A172 (cell line): ENCODE measurements around the gene GARNL3. TPM values are rescaled to one million over a fixed set of nuclear protein-coding genes. Genes with fewer than 3 reads are reported as not detected.
A peak's percentile ranks its signal among the peaks of the same experiment; 100 is the strongest.

ENCODE experiments used
- DNase-seq: peaks from one replicate; pipeline ENCODE4 v3.0.0-alpha.2; 2015; ENCODE audit warnings: low spot score
- total RNA-seq: library from RNA; depleted of rRNA; stranded (reverse); fragments of >200 nt; shearing (Covaris generic); gene quantifications from 2 replicates; pipeline ENCODE4 v1.2.3, GENCODE V29; 2014

GARNL3 gene
- total RNA-seq, 1 experiment from 2014 or later = 5.8 TPM

DNA sequence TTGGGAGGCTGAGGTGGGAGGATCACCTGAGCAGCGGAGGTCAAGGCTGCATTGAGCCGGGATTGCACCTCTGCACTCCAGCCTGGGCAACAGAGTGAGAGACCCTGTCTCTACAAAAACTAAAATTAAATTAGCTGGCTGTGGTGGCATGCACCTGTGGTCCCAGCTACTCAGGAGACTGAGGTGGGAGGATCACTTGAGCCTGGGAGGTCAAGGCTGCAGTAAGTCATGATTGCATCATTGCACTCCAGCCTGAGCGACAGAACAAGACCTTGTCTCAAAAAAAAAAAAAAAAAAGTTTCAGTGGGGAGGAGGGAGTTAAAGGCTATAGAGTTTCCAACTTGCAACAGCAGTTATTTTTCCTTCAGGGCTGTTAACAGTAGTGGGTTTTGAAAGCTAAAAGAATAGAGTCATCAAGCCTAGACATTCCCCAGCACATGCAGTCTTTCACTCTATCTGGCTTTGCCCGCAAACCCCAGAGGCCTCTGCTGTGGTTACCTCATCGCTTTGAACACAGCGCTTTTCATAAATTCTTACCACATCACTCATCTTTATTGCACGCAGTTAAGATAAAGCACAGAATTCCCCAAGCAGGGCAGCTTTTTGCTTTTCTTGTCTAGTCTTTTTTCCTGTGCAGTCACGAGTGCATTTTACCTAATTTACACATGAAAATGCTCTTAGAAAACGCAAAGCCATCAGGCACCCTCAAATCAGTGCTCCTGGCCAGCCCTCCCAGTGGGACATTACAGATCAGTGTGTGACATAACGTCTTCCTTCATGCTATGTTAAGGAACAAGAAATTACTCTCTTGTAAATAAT is 123.7 kb downstream of the GARNL3 start:
- DNase-seq = peak; percentile 99

GRCh38 chr9:127388856-127389238 is 124.3 kb downstream of the GARNL3 start:
- no peak for DNase-seq

DNA sequence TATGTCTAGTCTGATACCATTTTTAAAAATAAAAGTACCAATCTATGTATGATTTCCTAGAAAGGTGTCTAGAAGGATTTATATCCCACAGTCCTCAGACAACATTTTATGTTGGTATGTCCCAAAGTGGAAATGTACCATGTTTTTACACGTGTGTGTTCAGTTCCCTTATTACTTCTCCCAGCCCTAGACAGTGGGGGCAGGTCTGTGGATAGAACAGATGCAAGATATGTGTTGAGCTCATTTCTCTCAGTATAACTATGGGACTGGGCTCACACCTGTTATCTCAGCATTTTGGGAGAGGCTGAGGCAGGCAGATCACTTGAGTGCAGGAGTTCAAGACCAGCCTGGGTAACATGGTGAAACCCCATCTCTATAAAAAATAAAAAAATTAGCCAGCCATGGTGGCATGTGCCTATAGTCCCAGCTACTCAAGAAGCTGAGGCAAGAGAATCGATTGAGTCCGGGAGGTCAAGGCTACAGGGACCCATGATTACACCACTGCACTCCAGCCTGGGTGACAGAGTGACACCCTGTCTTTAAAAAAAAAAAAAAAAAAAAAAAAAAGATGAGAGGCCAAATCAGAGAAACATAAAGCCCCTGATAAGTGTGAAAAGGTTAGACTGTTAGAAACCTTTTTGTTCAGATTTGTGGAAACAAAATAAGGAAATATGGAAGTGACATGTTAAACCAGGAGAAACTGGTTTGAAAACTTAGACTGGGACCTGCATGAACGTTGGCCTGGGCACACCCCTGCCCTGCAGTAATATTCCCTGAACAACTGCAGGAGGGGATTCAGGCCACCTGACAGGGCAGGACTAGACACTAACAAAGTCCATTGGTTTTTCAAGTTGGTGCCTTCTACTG is 125.0 kb downstream of the GARNL3 start:
- DNase-seq = no peak

GRCh38 chr9:127390248-127390545 is 125.6 kb downstream of the GARNL3 start:
- DNase-seq = no peak

DNA sequence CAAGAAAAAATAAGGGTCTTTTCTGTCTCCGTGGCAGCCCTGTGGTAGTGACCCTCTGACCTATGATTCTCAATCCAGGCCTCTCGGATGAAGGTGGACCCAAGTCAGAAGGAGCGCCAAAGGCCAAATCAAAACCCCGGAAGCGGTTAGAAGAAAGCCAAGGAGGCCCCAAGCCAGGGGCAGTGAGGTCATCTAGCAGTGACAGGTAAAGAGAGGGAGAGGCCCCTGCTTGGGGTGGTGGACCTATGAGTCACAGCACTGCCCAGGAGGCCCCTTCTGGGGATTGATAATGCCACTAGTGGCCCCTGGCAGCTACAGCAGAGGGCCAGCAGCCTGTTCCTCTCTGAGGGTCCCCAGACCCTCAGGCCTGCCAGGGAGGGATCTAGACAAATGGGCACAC is 126.0 kb downstream of the GARNL3 start:
- DNase-seq = peak; percentile 35

DNA sequence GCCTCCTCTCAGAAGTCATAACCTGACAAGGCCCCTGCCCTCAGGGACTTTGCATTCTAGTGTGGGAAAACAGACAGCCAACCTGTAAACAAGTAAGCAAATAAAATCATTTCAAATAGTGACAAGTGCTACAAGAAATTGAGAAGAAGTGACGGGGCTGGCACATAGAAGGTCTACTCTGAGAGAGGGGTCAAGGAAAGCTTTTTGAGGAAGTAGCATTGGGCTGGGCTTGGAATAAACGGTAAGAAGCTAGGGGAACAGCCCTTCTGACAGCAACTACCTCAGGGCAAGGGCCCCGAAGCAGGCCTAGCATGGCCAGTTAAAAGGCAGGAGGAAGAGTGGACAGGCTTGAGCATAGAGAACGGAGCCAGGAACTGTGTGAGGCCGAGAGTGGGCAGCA is 127.6 kb downstream of the GARNL3 start:
- DNase-seq = no peak

DNA sequence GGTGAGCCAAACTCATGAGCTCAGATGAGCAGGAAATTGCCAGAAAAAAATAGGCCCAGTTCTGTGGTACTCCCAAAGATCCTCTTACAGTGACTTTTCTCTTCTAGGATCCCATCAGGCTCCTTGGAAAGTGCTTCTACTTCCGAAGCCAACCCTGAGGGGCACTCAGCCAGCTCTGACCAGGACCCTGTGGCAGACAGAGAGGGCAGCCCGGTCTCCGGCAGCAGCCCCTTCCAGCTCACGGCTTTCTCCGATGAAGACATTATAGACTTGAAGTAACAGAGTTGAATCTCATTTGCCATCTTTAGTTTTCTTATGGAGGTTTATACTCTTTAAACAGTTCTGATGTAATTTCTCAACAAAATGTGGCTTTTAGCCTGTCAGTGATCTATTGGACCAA is 128.4 kb downstream of the GARNL3 start:
- no peak for DNase-seq

- no peak for DNase-seq
Observed at GRCh38 chr9:127393645-127394044, 129.1 kb downstream of the GARNL3 start.

DNA sequence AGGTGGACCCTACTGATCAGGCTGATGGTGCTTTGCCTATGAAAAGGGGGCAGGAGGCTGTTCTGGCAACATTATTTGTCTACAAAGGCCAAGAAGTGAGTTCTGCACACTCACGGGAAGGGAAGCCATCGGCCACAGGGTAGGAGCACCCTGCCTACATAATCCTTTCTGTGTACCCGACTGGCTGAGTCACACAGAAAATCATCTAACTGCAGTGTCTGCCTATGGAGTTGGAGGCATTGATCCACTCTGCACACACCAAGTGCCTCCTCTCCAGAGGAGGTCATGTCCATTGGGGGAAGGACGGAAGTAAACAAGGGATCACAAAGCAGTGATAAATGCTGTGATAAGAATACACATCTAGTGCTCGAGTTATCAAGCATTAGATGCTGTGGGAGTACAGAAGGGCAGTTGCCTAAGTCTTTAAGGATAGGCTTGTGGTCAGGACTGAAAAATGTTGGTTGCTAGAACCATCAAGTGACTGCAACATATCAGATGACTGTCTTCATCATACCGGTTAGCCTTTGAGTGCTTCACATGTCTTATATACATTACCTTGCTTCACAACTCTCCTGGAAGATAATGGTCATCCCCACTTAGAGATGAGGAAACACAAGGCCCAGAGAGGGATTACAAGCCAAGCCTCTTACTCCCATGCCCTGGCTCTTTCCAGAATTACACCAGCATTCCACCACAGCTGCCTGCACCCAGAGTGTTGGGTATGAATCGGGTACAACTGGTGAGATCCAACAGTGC is 131.1 kb downstream of the GARNL3 start:
- no peak for DNase-seq

DNA sequence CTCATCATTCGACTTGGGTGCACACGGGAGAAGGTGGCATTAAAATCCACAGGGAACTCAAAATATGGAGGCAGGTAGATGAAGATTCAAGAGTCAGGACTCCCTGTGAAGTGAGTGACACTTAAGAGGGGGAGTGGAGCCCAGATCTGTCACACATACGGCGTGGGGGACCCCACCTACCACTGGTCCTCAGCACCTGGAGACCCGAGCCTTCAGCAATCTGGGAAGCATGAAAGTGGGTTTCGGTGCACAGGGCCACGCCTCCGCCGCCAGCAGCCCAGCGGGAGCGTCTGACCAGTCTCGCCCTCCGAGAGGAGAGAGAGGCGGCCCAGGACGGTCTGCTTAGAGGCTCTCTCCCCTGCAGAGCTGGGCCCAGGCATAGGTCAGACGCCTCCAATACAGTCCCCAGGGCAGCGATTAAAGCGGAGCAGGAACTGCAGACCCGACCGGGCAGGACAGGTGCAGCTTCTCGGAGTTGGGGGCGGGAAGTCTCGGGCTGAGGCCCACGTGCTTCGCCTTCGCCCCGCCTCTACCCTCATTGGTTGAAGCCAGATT is 131.8 kb downstream of the GARNL3 start:
- DNase-seq = no peak

DNA sequence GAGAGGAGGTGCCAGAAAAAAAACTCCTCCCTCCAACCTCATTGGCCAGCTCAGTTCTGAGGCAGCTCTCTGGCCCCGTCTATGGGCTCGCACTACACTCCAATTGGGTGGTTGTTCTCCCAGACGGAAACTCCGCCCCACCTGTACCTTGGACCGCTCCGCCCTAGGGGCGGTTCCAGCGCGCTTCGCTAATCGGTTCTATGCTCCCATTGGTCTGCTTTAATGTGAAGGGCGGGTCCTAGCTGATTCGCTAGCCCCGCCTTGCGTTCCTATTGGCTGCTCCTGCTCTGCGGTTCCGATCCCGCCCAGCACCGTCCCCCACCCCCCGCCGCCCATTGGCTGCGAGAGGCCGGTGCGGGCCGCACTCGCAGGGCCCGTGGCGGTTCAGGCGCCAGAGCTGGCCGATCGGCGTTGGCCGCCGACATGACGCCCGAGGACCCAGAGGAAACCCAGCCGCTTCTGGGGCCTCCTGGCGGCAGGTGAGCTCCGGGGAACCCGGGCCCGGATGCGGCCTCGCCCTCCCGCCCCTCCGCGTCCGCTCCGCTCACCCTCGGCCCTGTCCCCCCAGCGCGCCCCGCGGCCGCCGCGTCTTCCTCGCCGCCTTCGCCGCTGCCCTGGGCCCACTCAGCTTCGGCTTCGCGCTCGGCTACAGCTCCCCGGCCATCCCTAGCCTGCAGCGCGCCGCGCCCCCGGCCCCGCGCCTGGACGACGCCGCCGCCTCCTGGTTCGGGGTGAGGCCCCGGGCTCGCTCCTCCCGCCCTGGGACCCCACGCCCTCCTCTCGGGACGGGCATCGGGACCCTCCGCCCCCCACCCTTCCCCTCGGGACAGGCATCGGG is 132.5 kb downstream of the GARNL3 start, which contains the start of gene SLC2A8:
Gene SLC2A8 (plus strand): TSS at position 362 of the 838 bp plus-strand sequence. CDS start 62 bp downstream, at position 424.
- peak; percentile 100 for DNase-seq

DNA sequence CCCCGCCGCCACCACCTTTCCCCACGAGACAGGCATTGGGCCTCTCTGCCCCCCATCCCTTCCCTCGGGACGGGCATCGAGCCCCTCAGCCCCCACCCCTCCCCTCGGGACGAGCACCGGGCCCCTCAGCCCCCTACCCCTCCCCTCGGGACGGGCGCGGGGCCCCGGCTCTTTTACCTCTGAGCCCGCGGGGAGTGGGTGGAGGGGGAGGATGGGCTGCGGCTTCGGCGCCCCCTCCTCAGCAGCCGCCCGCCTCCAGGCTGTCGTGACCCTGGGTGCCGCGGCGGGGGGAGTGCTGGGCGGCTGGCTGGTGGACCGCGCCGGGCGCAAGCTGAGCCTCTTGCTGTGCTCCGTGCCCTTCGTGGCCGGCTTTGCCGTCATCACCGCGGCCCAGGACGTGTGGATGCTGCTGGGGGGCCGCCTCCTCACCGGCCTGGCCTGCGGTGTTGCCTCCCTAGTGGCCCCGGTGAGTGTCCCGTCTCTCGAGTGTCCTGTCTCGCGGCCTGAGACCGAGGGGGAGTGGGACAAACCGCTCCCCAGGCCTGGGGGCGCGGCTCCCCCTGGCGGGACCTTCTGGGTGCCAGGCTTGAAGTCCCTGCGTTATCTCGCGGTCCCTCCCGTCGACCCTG is 133.2 kb downstream of the GARNL3 start:
- DNase-seq = no peak

DNA sequence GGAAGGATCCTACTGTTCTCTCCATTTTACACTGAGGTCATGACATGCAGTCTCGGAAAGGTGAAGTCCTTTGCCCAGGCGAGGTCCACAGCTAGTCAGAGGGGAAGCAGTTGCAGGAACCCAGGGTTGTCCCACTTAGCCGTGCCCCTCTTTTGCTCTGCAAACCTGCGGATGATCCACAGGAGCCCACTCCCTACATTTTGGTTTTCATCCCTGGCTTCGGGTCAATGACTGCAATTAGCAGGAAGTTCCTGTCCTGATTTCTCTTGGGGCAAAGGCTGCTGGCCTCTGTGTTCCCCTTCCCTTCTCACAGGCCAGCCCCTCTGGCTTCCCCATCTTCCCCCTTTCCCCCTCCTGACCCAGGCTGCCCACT is 133.7 kb downstream of the GARNL3 start:
- no peak for DNase-seq

DNA sequence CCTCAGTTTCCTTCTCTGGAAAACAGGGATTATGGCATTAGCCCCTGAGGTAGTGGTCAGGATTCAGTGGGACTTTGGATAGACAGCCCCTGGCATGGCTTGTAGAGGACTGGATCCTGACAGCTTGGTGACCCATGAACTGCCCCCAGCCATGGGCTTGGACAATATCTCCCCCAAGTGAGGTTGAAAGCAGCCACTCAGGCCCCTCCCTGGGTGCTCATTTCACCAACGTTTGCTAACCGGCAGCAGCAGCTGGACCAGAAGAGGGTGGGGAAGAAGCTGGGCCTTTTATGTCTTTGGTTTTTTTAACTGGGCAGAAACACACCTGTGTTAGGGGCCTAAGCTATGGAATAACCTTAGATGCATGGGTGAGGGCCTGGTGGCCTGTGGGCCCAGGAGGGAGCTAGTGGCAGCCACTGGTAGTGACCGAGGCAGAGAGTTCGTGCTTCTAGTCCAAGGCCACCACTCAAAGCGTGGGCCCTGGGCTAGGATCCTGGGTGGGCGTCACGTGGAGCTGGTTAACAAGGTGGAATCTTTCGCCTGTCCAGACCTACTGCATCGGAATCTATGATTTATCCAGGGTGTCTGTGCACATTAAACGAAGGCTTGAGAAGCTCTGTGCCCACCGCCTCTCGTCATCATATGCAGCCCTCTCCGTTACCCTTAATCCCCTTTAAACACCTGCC is 134.3 kb downstream of the GARNL3 start:
- no peak for DNase-seq

DNA sequence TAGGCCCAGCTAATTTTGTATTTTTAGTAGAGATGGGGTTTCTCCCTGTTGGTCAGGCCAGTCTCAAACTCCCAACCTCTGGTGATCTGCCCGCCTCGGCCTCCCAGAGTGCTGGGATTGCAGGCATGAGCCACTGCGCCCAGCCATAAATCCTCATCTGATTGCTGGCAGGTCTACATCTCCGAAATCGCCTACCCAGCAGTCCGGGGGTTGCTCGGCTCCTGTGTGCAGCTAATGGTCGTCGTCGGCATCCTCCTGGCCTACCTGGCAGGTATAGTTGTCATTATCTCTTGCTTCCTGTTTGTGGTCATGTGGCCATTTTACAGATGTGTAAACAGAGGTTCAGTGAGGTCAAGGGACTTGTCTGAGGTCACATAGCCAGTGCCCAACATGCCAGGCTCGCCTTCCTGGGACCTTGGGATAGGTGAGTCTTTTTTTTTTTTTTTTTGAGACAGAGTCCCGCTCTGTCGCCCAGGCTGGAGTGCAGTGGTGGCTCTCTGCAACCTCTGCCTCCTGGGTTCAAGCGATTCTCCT is 135.2 kb downstream of the GARNL3 start:
- DNase-seq = no peak

DNA sequence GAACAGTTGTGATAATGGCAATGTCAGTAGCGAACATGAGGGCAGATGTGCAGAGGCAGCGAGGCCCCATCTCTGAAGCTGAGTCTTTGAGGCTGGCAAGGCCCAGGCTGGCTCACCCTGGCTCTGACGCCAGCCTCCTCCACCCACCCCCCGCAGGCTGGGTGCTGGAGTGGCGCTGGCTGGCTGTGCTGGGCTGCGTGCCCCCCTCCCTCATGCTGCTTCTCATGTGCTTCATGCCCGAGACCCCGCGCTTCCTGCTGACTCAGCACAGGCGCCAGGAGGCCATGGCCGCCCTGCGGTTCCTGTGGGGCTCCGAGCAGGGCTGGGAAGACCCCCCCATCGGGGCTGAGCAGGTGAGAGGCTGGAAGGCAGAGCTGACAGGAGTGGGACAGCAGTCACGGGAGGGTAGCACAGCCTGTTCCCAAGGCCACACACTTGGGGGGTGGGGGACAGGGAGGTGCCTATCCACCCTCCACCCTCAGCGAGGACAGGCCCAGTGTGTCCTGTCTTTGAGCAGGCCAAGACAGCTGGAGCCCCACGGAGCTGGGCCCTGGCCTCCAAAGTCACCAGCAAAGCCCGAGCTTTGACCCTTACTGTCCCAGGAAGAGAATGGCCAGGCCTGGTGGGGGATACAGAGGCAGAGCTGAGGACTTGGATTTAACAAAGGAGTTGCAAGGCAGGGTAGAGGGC is 138.0 kb downstream of the GARNL3 start:
- no peak for DNase-seq

GRCh38 chr9:127403507-127404192 is 139.1 kb downstream of the GARNL3 start:
- no peak for DNase-seq

- DNase-seq = no peak
Observed at GRCh38 chr9:127404631-127405030, 140.1 kb downstream of the GARNL3 start.
